Fibroblast of pulmonary artery (primary cell): ENCODE data around the gene OR8H1.

Experiments used
- DNase-seq: peaks from one replicate; pipeline ENCODE4 v3.0.0-alpha.2; 2010; ENCODE audit warnings: low read depth
- H3K4me3 ChIP-seq: replicated peaks from 2 replicates; pipeline ENCODE4 v1.5.1; 2011; ENCODE audit warnings: low read depth, mild to moderate bottlenecking, control low read depth, low read length, moderate library complexity
- CTCF ChIP-seq: IDR thresholded peaks from 2 replicates; pipeline ENCODE4 v1.5.1; 2011; ENCODE audit warnings: mild to moderate bottlenecking, control low read depth, low read length, inconsistent platforms; ENCODE audit errors: missing control alignments

OR8H1 gene

GRCh38 chr11:56292154-56292553 lies at the start of gene OR8H1:
TSS of gene OR8H1 (minus strand) at chr11:56292254. CDS start at chr11:56291062, 1,192 bp downstream.
- DNase-seq, result no peak
- no peak for TF ChIP-seq CTCF

GRCh38 chr11:56340289-56340688 lies 48.2 kb upstream of the OR8H1 start:
- DNase-seq, result no peak
- no peak for TF ChIP-seq CTCF
- H3K4me3 ChIP-seq, result no peak overlapping the region

More at GRCh38 chr11:56292154-56292553, at the start of gene OR8H1:
- H3K4me3 ChIP-seq, result no peak within 1 kb of the TSS

GRCh38 chr11:56333156-56333555 lies 41.1 kb upstream of the OR8H1 start:
- no peak for TF ChIP-seq CTCF
- no peak overlapping the region for H3K4me3 ChIP-seq
- DNase-seq, result no peak

GRCh38 chr11:56331861-56332491 lies 39.9 kb upstream of the OR8H1 start:
- no peak for DNase-seq
- no peak for TF ChIP-seq CTCF
- H3K4me3 ChIP-seq, result no peak overlapping the region

GRCh38 chr11:56314844-56315243 lies 22.8 kb upstream of the OR8H1 start, which contains the start of gene OR8K3:
TSS of gene OR8K3 (plus strand) at chr11:56315144. CDS start at chr11:56318307, 3,163 bp downstream.
- no peak for DNase-seq
- H3K4me3 ChIP-seq, result no peak within 1 kb of the TSS
- no peak for TF ChIP-seq CTCF

- no peak for TF ChIP-seq CTCF
- no peak for DNase-seq
- no peak overlapping the region for H3K4me3 ChIP-seq
These were observed 15.8 kb upstream of the OR8H1 start for GRCh38 chr11:56307836-56308235.

- DNase-seq, result no peak
- no peak for TF ChIP-seq CTCF
- H3K4me3 ChIP-seq, result no peak overlapping the region
These were observed 4.8 kb upstream of the OR8H1 start for GRCh38 chr11:56296898-56297297.
